Right atrium auricular region (tissue), 2 donors: ENCODE data around the gene KCTD8. TPM values are rescaled to one million over a fixed set of nuclear protein-coding genes. Genes with fewer than 3 reads are reported as not detected.

ENCODE experiments used
- DNase-seq: peaks from one replicate; pipeline ENCODE4 v3.0.0-alpha.2; 2019; ENCODE audit warnings: low spot score
- H3K27ac ChIP-seq, 2 donors: fragments of 200-600 bp; sonication (generic); 1 replicate in 1 of 2; 2 replicates in 1 of 2; pipeline ENCODE4 v1.5.1; 2016 to 2019
- H3K27me3 ChIP-seq, 2 donors: fragments of 200-600 bp; sonication (generic); one replicate each; pipeline versions ENCODE4 v1.5.1 to v1.6.0; 2017 to 2019
- H3K36me3 ChIP-seq: fragments of 200-600 bp; sonication (generic); one replicate; pipeline ENCODE4 v1.5.1; 2016
- H3K4me1 ChIP-seq, 2 donors: fragments of 200-600 bp; sonication (generic); one replicate each; pipeline versions ENCODE4 v1.5.1 to v1.6.0; 2017 to 2019
- H3K4me3 ChIP-seq, 2 donors: fragments of 200-600 bp; sonication (generic); 1 replicate in 1 of 2; 2 replicates in 1 of 2; pipeline ENCODE4 v1.5.1; 2017 to 2019; ENCODE audit warnings: mild to moderate bottlenecking in 1 of 2, moderate library complexity in 1 of 2
- H3K9me3 ChIP-seq, 2 donors: fragments of 200-600 bp; sonication (generic); one replicate each; pipeline ENCODE4 v1.5.1; 2019
- CTCF ChIP-seq, 2 donors: fragments of 200-600 bp; sonication (generic); IDR thresholded peaks; one replicate each; pipeline ENCODE4 v1.5.1; 2019; ENCODE audit warnings: antibody characterized with exemption in 2 of 2
- total RNA-seq, 2 donors: library from RNA; depleted of rRNA; stranded (reverse); fragments of >200 nt; gene quantifications; one replicate each; pipeline ENCODE4 v1.1.0, GENCODE V29; 2016

KCTD8 gene
- total RNA-seq, 2 donors from 2014 or later: 0.74 to 1.0 TPM

GRCh38 chr4:44157611-44158277 lies 290.9 kb downstream of the KCTD8 start:
- no peaks in the 10 kb centered on the region for H3K4me1 ChIP-seq
- no peak overlapping the region for H3K4me3 ChIP-seq
- DNase-seq: no peak
- no peak for TF ChIP-seq CTCF (IDR thresholded peaks at IDR 0.05)
- no peaks in the 10 kb centered on the region for H3K27me3 ChIP-seq
- no peaks in the 10 kb centered on the region for H3K9me3 ChIP-seq
- no peaks in the 10 kb centered on the region for H3K36me3 ChIP-seq
- H3K27ac ChIP-seq: no peak overlapping the region

- TF ChIP-seq CTCF (IDR thresholded peaks at IDR 0.05): no peak
- DNase-seq: no peak
- no peak overlapping the region for H3K27ac ChIP-seq
These were observed 298.5 kb downstream of the KCTD8 start for GRCh38 chr4:44150091-44150576.

GRCh38 chr4:44149282-44149681 lies 299.3 kb downstream of the KCTD8 start:
- Histone ChIP-seq H3K9me3 (peaks cover 0 to 10% of the 10 kb centered on the region in 2 donors), H3K36me3 (no peaks in the 10 kb centered on the region), H3K27ac (no peak overlapping the region), H3K4me1 (no peaks in the 10 kb centered on the region), H3K27me3 (no peaks in the 10 kb centered on the region), H3K4me3 (no peak overlapping the region)
- no peak for DNase-seq
- TF ChIP-seq CTCF (IDR thresholded peaks at IDR 0.05): no peak

More at GRCh38 chr4:44150091-44150576, 298.5 kb downstream of the KCTD8 start:
- no peaks in the 10 kb centered on the region for H3K4me1 ChIP-seq
- H3K27me3 ChIP-seq: no peaks in the 10 kb centered on the region
- H3K4me3 ChIP-seq: no peak overlapping the region
- peaks cover 0 to 10% of the 10 kb centered on the region in 2 donors for H3K9me3 ChIP-seq
- H3K36me3 ChIP-seq: no peaks in the 10 kb centered on the region

- Histone ChIP-seq H3K27me3 (no peaks in the 10 kb centered on the region), H3K9me3 (peaks cover 0 to 10% of the 10 kb centered on the region in 2 donors), H3K36me3 (no peaks in the 10 kb centered on the region), H3K4me1 (no peaks in the 10 kb centered on the region), H3K4me3 (no peak overlapping the region), H3K27ac (no peak overlapping the region)
- no peak for TF ChIP-seq CTCF (IDR thresholded peaks at IDR 0.05)
- DNase-seq: no peak
These were observed 301.0 kb downstream of the KCTD8 start for GRCh38 chr4:44147571-44148075.

GRCh38 chr4:44146516-44146915 lies 302.1 kb downstream of the KCTD8 start:
- DNase-seq: no peak
- Histone ChIP-seq H3K9me3 (peaks cover 0 to 10% of the 10 kb centered on the region in 2 donors), H3K36me3 (no peaks in the 10 kb centered on the region), H3K27ac (no peak overlapping the region), H3K4me1 (no peaks in the 10 kb centered on the region), H3K4me3 (no peak overlapping the region), H3K27me3 (no peaks in the 10 kb centered on the region)
- TF ChIP-seq CTCF (IDR thresholded peaks at IDR 0.05): no peak
